Epithelial cell of proximal tubule (primary cell): ENCODE data around the gene MAP2. TPM values are rescaled to one million over a fixed set of nuclear protein-coding genes. Genes with fewer than 3 reads are reported as not detected.

Experiments used
- DNase-seq: peaks from one replicate; pipeline ENCODE4 v3.0.0-alpha.2; 2011; ENCODE audit warnings: low read depth
- H3K4me3 ChIP-seq: 2 replicates; pipeline ENCODE4 v1.5.1; 2011; ENCODE audit warnings: low read depth, mild to moderate bottlenecking, low read length
- total RNA-seq: library from RNA; depleted of rRNA; stranded (reverse); fragments of >200 nt; gene quantifications from 2 replicates; pipeline ENCODE4 v1.2.3, GENCODE V29; 2015
- TF ChIP-seq, protein P1 (sequence below): conservative IDR thresholded peaks from 2 replicates; pipeline ENCODE4 v1.5.1; 2012; ENCODE audit warnings: low read depth, mild to moderate bottlenecking, low read length

Gene MAP2
- total RNA-seq, 1 donor from 2014 or later = 12.2 TPM

DNA sequence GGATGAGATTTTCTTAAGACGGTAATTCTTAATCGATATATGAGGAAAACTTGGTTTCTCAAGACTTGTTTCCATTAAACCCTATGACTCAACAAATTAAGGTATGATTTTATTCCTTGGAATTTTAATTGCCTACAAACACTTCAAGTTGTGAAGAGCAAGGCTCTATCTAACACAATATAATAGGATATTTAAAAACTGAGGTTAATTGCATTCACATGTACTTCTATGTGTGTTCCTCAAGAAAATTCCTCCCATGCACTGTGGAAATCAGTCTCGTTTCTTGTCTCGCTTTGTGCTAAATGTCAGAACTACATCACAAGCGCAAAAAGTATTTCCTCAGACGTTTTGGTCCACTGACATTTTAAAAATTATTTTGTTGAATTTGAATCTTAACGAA lies 238.2 kb downstream of the MAP2 start:
- TF ChIP-seq, protein P1, sequence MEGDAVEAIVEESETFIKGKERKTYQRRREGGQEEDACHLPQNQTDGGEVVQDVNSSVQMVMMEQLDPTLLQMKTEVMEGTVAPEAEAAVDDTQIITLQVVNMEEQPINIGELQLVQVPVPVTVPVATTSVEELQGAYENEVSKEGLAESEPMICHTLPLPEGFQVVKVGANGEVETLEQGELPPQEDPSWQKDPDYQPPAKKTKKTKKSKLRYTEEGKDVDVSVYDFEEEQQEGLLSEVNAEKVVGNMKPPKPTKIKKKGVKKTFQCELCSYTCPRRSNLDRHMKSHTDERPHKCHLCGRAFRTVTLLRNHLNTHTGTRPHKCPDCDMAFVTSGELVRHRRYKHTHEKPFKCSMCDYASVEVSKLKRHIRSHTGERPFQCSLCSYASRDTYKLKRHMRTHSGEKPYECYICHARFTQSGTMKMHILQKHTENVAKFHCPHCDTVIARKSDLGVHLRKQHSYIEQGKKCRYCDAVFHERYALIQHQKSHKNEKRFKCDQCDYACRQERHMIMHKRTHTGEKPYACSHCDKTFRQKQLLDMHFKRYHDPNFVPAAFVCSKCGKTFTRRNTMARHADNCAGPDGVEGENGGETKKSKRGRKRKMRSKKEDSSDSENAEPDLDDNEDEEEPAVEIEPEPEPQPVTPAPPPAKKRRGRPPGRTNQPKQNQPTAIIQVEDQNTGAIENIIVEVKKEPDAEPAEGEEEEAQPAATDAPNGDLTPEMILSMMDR = no peak
- H3K4me3 ChIP-seq = no peak overlapping the region
- no peak for DNase-seq

DNA sequence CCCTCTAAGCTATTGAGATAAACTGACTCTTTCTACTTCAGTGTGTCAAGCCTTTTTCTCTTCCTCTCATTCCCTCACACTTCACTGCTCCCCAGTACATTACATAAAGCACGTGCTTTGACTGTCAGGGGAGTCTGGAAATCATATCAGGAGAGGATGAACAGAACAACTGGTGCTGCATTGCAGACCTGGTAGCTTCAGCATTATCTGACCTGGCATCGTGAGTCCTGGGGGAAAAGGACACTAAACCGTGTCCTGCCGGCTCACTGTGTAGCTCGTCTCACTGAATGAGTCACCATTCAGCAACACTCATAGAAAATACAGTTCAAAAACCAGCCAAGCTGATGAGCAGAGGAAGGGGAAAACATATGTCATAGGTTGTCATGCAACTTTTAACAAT lies 239.3 kb downstream of the MAP2 start:
- H3K4me3 ChIP-seq = no peak overlapping the region
- DNase-seq = no peak
- TF ChIP-seq, protein P1 = no peak

DNA sequence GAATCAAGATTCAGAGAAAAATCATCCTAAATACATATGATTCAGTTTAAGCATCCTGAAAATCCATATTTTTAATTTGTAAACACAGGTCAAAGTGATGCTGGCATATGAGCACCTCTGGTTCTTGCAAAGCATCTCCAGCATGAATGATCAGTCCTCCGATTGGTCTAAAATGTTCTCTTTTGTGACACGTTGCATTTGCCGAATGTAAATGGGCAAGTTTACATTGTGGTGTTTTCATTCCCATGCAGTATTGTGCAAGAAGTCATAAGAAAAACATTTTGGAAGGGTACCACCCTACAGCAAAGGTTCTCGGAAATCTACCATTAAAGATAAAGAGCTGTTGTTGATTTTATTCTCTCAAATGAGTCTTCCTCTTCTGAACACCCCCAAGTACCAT lies 239.8 kb downstream of the MAP2 start:
- no peak overlapping the region for H3K4me3 ChIP-seq
- DNase-seq = no peak
- TF ChIP-seq, protein P1 = no peak

DNA sequence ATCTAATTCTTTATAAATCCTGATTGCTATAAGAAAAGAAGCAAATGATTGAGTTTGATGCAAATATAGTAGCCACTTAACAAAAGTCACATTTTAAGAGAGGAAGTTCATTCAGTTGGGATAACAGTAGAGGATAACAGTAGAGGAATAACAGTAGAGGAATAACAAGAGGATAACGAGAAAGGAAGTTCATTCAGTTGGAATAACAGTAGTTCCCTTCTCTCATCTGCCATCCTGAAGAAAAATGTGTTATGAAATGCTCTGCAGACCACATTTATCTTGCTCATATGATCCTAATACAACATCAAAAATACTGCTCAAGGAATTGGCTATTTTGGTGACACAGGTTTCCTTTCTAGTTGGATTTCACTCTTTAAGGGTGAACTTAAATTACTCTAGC lies 242.4 kb downstream of the MAP2 start:
- no peak overlapping the region for H3K4me3 ChIP-seq
- DNase-seq = no peak
- TF ChIP-seq, protein P1 = no peak

DNA sequence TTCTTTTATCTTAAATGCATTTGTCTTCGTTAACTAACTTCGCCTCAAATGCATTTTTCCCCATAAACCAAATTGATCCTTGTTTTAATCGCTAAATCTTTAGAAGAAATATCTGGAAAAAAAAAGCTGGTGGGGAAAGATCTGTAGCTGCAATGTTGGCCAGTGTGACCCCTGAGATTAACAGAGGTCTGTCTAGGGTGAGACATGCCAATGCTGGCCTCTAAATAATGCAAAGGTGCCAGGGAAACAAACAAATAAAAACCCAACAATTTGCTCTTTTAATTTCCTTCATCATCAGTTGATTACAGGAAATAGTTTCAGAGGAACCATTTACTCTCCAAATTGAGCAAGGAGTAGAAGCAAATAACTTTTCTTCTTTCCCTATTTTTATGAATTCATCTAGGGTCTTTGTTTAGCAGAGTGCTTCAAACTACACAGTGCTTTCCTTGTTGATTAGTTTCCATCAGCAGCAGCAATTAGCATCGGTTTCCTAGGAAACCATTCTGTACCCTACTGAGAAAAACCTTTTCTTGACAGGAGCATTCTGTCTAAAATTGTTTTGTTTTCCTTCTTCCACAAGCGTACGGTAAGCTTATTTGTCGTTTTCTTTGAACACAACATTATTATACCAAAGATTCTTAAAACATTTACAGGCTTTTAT lies 247.3 kb downstream of the MAP2 start:
- TF ChIP-seq, protein P1 = no peak
- no peak for DNase-seq
- H3K4me3 ChIP-seq = no peak overlapping the region

DNA sequence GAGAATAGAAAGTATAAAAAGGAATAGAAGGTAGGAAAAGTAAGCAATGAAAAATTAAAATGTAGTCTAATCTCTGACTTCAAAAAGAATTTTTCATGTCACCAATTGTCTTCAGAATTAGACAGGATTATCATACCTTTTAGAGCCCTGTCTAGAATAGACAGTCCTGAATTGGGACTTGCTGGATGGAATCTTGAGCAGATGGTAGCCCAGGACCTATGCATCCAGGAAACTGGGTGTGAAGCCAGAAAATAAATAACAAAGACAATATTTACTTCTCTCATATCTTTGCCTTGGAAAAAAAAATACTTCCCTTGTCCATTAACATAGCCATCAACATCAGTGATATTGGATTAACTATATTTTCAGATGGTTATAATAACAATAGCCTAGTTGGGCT lies 250.0 kb downstream of the MAP2 start:
- no peak overlapping the region for H3K4me3 ChIP-seq
- no peak for DNase-seq
- TF ChIP-seq, protein P1 = no peak

DNA sequence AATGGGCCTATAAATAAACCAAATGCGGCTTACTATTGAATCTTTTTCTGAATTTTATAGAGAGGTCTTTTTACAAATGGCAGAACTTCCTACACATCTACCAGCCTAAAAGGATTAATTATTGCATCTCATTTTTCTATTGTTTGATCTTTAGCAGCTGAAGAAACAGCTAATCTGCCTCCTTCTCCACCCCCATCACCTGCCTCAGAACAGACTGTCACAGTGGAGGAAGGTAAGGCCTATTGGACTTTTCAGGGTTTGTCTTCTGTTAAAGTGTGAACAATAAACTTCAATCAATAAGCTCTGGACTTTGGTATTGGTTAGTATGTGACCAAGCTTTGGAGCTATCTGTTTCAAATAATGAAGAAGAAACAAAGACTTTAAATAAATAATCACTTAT lies 256.7 kb downstream of the MAP2 start:
- H3K4me3 ChIP-seq = no peak overlapping the region
- TF ChIP-seq, protein P1 = no peak
- no peak for DNase-seq
